Left hindlimb (tissue), 1 donor: Measurements from ENCODE around the gene CFTR.
"Not testable (repeated sequence)": the region's sequence is repeated elsewhere in the genome, so short reads cannot be mapped to it uniquely, and the experiment has no call there.

Experiments
- DNase-seq: peaks from one replicate; pipeline ENCODE4 v3.0.0-alpha.2; 2018

CFTR gene

DNA sequence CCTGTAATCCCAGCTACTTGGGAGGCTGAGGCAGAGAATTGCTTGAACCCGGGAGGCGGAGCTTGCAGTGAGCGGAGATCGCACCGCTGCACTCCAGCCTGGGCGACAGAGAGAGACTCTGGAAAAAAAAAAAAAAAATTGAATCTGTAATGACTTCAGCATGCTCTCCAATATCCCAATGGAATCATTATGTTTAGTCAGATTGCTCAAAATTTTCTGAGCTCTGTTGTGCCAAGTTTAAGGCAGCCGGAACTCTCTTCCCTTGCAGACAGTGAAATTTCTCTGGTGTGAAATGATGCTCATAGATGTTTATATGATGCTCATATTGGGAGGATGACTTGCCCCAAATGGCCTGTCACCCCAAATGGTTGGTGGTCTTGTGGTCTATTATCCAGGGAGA is 212.5 kb downstream of the CFTR start:
- DNase-seq: no peak

DNA sequence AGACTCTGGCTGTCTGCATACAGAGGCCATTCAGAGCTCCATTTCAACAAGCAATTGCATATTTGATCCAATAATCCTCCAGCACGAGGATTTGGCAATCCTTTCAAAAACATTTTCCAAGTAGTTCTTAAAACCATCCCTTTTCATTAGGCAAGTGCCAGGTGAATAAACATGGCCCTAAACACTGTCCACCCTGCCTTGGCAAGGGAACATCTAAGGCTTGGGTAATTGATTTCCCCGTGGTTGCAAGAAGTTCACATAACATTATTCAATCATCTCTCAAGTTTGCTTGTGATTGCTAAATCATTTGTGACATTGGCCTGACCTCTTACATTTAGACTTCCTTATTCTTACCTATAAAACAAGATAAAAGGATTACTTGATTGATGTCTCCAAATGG is 218.2 kb downstream of the CFTR start:
- no peak for DNase-seq

DNA sequence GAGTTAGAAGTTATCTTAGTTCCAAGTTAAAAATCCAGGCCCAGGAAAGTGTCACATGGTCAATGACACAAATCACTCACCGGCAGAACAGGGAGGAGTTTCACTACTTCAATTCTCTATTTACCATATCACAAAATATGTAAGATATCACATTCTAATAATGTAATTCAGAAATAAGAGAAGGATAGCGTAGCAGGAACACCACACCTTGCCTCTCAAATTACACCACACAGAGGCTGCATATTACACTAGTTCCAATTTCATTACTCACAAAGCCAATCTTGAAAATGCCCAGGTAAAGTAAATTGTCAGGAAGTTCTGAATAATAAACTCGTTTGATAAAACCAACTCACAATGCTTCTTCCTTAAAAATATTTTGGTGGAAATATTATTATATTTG is 224.2 kb downstream of the CFTR start:
- DNase-seq: no peak

DNA sequence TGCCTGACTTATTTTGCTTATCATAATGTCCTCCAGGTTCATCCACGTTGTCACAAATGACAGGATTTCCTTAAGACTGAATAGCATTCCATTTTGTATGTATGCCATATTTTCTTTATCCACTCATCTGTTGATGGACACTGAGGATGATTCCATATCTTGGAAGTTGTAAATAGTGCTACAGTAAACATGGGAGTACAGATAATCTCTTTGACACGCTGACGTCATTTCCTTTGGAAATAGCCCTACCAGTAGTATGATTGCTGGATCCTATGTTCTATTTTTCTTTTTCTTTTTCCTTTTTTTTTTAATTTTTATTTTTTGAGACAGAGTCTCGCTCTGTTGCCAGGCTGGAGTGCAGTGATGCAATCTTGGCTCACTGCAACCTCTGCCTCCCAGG is 225.8 kb downstream of the CFTR start:
- no peak for DNase-seq

DNA sequence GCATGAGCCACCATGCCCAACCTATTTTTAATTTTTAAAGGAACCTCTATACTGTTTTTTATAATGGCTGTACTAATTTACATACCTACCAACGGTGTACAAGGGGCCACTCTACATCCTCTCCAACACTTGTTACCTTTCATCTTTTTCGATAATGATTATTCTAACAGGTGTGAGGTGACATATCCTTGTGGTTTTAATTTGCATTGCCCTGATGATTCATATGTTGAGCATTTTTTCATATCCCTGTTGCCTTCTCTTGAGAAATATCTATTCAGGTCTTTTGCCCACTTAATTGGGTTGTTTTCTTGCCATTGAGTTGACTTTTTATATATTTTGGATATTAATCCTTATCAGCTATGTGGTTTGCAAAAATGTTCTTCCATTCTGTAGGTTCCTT is 226.4 kb downstream of the CFTR start:
- DNase-seq: no peak

DNA sequence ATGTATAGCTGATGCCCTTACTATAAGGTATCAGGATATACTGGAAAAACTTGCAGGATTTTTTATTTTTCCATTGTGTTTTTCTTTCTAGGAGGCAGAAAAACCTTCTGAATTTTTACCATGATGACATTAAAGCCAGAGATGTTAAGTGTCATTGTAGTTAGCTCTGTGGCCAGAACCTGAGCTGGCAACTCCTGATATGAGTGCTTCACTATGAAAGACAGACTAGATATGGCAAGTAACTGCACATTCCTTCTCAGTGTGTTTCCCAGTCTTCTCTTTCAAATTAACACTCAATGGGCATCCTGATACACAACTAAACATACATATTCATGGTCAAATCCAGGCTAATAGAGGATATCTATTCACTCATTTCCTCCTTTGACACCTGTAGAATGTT is 227.3 kb downstream of the CFTR start:
- no peak for DNase-seq

DNA sequence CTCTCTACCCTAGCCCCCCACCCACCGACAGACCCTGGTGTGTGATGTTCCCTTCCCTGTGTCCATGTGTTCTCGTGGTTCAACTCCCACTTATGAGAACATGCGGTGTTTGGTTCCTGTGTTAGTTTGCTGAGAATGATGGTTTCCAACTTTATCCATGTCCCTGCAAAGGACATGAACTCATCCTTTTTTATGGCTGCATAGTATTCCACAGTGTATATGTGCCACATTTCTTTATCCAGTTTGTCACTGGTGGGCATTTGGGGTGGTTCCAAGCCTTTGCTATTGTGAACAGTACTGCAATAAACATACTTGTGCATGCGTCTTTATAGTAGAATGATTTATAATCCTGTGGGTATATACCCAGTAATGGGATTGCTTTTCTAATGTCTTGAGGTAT is 228.3 kb downstream of the CFTR start:
- not testable (repeated sequence) for DNase-seq

DNA sequence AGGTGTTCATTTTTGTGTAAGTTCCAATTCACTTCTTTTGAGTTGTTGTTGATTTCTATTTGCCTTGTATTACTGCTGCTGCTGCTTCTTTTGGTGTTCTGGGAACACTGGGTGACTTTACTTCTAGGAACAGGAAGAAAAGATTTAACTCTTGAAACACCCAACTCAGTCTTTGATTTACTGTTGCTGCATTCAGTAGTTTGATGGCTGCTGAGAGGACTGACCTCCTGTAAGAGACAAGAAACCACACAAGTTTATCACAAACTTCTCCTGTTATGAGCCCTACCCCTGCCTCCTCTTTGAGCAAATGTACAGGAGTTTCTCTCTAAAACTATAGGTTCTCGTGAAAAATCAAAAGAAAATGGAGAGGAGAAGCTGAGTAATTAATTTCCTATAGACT is 231.7 kb downstream of the CFTR start:
- no peak for DNase-seq

DNA sequence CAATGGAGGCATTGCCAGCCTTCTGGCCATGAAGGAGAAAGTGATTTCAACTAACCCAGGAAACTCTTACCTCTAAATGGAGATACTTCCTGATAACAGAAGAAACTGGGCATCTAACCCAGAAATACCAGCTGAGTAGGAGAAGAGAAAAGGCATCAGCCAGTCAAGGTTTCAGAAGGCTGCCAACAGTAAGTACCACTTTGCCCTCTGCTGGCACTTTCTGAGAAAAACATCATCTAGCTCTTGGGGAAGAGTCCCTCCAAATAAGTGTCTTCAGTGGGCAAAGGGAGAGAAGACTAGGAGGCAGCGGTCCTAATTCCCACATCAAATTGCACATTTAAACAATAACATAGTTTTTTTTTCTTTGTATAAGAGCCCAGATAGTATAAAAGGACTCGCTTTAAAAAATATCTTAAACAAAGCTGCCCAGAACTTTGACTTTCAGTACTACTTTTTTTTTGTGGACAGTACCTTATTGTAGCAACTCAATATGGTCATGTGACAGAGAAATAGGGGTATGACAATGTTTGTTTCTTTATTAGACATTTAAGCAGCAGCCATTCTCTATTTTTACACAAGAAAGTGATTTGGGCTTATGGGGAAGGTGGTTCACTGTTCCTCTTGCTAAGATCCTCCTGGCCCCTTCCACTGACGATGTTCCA is 236.1 kb downstream of the CFTR start:
- DNase-seq: no peak

DNA sequence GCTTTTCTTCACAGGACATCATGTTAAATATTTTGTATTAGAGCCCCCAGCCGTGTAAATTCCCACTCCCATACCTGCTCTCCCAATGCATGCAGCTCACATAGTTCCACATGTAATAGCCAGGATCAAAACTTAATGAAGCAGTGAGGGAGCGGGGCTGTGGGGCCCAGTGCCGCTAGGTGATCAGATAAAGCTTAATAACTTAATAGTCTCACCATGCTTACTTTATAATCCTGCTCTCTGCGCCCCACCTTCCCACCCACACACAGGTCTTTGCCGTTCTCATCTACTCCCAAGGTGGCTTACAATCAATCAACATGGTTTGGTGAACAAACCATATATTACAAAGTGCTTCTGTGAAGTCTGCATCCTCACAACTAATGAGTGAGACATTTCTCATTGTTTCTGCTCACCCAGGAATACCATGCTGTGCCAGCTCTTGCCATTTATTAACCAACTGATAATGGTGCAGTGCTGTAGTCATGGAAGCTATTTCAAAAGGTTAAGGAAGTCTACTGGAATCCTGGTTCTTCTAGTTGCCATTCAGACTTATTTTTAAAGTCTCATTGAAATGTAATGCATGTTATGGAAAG is 237.0 kb downstream of the CFTR start:
- no peak for DNase-seq

DNA sequence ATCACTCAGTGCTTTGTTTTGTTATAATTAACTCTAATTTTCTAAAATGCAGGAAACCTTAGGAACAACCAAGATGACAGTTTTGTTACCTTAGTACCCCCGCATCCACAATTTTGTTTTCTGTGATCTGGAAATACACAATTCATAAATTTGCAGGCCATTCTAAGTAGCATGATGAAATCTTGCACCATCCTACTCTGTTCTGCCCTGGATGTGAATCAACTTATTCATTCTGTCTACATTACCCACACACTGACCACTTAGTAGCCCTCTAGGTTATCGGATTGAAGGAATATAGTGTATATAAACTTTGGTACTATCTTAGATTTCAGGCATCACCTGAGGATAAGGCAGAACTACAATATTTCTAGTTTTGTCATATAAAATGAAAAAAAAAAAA is 237.5 kb downstream of the CFTR start:
- DNase-seq: no peak
